CD4-positive, alpha-beta T cell treated with Interleukin-4 for 4 hours (primary cell): Measurements from ENCODE around the gene TBL1Y.
"Not testable (repeated sequence)": the region's sequence is repeated elsewhere in the genome, so short reads cannot be mapped to it uniquely, and the experiment has no call there.

Experiments used
- DNase-seq: peaks from one replicate; pipeline ENCODE4 v3.0.0-alpha.2; 2020

TBL1Y gene

DNA sequence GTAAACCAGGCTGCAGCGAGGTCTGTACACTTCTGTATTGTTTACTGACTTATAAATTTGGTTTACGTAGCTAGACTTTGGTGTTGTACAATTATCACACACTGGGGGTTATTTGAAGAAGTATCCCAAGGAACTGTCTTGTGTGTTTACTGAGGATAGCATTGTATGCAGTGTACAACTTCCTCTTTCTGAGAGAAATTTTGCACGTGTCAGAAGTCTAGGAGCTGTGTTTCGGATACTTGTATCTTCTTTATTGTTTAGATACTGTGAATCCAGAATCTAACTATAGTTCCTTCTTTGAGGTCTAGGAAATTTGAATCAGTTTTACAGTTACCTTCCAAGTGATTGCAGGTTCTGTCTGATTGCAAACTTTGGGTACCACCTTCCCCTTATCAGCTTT, 64.5 kb downstream of the TBL1Y start:
- DNase-seq = no peak

DNA sequence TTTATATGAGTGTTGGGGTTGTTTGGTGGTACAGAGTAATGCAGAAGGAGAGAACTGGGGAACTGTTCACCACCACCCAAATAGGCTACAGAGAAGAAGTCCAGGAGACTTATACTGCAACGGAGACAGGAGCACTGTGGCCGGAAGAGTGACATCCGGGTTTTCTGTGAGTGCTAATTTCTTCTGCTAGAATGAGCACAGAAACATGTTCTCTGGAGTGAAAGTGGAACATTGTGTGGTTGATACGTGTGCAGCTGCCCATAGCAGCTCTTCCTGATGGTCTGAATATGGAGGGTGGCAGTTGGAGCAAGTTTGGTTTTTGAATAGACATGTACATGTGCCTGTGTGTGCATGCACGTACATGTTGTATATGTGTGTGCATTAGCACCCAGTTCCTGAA, 67.3 kb downstream of the TBL1Y start:
- no peak for DNase-seq

DNA sequence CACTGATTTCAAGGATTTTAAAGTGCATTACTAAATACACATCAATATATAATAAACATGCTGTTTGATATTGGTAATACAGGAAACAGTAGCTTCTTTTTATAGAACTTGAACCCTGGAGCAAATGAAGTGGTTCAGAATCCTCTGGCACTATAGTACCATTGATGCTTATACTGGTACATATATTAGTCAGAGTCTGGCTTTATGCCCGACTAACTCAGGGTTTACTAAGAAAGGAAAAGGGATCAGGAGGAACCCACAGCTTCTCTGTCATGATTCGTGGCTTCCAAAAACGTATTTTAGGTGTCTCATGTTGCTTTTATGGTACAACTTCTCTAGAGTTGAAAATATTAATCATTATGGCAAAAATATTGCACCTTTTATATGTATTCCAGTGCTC, 72.7 kb downstream of the TBL1Y start:
- no peak for DNase-seq

DNA sequence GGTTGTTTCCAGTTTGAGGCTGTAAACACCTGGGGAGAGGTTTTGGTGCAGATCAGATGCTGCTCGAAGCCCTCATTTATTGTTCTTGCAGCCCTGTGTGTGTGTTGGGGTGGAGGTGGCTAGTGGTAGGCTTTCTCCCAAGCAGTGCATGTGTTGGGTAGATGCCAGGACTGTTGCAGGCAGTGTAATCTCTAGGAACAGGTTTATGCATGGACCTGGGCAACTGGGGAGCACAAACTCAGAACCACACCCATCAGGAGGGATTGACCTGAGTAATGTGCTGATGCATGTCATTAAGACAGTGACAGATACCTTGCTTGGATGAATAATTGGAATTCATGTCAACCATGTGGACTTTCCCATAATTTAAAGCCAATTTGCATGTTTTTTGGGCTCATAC, 77.3 kb downstream of the TBL1Y start:
- no peak for DNase-seq

DNA sequence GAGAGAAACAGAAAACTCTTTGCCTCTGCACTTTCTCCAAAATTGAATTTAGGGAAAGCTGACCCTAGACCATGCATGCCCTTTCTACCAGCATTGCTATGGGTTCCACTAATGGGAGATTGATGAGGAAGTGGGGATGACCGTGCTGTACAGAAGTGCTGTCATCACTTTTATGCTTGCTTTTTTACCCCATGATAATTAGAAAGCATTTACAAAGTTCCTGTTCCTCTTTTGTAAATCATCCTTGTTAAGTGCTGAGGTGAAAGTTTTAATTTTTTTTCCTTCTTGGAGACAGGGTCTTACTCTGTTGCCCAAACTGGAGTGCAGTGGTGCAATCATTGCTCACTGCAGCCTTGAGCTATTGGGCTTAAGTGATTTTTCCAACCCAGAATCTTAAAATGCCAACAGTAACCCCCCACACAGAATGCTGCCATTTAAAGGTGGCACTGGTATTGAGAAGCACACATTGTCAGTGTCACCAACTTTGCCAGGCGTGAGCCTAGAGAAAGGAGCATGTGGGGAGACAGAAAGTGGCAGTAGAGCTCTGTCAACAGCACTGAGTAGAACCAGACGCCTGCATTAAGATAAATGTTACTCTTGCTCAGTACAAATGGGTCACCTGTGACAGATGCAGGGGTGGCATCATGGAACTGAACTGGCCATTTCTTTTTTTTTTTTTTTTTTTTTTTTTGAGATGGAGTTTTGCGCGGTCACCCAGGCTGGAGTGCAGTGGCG, 79.6 kb downstream of the TBL1Y start:
- no peak for DNase-seq

DNA sequence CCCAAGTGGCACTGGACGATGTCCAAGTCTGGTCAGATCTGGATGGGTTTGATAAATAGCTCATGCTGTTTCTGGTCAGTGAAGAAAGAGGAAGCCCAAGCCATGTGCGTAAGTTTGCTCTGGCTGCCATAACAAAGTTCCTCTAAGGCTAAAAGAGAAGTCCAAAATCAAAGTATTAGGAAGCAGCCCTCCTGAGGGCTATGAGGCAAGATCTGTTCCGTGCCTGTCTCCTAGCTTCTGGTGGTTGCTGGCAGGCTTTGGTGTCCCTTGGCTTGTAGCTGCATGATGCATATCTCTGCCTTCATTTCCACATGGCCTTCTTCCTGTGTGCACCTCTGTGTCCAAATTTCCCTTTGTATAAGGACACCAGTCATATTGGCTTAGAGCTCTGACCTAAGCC, 81.5 kb downstream of the TBL1Y start:
- no peak for DNase-seq

DNA sequence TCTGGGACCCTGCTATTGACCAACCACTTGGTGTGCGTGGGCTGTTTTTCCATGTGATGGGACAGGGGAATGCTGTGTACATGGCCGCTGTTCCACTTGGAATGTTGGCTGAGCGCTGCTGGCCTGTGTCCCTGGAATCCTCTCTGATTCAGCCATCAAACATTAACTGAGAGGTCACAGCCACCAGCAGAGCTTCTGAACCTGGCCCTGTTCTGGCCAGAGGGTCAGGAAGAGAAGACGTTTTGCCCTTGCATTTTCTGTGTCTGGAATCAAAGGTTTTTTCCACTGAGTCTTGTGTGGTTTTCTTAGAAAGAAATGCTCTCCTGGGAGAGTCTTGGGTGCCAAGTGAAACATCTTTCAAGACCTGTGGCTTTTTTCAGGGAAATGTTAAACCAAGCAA, 85.5 kb downstream of the TBL1Y start:
- DNase-seq = no peak

DNA sequence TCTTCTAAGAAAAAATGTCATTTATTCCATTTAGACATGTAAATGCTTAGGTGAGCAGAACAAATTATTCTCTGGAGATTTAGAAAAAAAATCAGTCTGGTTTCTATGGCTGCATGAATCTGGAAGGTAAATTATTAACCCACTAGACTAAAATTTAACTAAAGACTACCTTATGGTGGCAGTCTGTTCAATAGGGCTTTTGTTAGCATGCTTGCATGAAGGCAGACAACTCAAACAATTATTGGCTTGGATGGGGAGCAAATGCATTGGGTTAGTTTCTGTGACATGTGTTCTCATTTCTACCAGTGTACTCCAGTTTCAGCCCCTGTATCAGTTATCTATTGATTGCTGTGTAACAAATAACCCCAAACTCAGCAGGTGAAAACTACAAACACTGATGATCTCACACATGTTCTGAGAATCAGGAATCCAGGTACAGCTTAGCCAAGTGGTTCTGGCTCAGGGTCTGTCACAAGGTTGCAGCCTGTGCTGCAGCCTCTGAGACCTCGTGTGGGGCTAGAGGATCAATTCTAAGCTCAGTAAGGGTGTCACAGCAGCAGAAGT, 87.1 kb downstream of the TBL1Y start:
- DNase-seq = no peak

DNA sequence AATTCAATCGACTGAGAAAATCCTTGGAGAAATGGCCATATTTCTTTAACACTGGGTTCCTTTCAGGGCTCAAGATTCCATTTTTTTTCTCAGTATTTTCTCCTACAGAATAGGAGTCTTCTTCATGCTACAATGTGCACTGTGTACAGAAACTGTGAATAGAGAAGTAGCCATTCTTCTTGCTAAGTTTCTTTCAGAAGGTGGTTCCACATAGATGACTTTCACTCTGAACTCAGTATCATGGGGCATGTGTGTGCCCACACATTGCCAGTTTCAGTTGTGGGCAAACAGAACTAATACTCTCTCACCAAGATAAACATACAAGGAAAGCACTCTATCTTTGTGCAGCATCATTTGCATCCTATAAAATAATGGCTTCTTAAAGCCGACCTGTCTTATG, 89.4 kb downstream of the TBL1Y start:
- DNase-seq = no peak

DNA sequence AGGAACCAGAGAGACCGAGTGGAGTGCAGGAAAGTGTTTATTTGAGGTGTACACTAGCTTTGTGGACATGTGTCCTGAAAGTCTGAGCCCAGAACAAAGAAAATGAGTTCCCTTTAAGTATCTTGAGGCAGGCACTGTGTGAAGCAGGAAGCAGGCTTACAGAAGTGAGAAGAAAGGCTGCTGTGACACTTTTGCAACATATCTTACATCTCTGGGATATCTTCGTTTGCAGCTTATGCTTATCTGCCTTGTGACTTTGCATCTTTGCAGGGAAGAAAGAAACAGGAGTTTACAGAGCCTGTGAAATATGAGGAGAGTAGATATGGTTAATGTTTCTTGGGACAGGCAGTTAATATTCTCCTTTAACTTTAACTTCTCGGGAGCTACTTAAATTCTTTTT, 92.1 kb downstream of the TBL1Y start:
- DNase-seq = no peak

DNA sequence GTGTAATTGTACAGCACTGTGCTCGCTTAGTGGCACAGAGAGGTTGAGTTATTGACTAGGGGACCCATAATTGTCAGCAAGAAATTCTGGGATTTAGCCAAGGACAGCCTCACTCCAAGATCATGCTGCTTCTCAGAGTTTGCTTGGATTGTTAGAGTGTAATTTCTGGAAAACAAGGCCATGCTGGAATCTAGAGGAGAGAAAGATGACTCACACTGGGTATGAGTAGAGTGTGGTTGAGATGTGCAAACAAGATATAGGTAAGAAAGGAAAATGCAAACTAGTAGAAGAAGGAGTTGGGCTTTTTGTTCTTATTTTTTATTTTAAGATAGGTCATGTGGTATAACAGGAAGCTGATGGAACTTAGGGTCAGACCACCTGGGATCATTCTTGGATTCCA, 97.4 kb downstream of the TBL1Y start:
- no peak for DNase-seq

DNA sequence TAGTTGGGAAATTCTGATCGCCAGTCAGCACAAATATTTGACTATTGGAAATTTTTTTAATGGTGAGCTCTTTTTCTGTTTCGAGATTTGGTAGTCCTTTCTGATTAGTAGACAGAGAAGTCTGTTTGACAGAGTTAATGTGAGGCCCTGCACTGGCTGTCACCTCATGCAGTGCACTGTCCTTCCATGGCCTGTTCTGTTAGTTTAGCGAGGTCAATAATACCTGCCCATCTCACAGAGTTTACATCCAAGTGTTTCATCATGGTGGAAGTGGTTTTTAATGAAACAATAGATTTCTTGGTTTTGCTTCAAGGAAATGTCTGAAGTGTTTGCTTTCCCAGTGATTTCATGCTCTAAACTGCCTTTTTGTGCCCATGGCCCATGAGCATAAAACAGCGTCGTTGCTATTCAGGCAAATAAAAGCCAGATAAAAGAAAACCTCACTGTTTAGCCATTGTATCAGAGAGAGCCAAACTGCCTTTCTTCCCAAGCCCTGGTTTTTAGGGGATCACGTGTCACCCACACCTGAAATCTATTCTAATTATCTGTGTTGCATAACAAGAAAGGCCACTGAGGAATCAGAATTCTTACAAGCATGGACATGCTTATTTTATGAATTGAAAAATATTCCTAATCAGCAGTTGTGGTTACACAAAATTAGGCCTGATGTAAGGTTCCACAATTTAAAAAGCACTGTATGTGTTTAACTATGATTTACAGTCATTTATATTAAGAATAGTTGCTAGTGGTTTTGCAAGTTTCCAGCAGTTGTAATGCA, 98.3 kb downstream of the TBL1Y start:
- DNase-seq = no peak

DNA sequence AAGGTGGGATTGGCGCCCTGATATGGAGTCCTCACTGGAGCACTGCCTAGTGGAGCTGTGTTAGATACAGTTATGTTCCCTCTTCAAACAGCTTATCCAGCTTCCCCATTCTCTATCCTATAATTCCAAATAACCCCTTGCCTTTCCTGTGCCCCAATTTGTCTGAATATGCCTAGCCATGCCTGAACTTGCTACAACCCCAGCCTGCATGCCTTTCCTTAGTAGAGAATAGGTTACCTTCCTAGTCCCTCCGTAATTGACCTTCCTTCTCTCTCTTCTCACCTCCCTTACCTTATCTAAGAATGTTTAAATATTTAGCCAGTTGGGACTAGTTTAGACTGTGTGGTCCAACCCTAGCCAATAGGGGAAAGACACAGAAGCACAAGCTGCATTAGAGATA, 102.6 kb downstream of the TBL1Y start:
- no peak for DNase-seq

DNA sequence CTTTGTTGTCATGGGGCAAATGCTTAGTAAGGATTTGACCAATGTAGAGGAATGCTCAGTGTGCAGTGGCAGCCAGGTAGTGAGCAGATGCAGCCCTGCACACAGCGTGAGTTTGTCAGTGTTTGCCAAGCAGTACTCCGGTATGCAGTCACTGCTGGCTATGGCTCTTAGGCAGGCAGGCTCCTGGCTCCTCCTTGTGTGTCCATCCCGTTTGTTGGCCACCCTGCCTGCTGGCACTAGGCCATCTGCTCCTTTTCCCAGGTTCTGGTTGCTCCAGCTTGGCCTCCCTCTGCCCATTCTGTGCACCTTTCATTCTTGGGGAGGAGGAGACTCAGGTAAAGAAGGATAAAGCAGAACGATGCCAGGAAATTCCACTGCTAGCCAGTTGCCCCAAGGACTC, 106.0 kb downstream of the TBL1Y start:
- DNase-seq = no peak

DNA sequence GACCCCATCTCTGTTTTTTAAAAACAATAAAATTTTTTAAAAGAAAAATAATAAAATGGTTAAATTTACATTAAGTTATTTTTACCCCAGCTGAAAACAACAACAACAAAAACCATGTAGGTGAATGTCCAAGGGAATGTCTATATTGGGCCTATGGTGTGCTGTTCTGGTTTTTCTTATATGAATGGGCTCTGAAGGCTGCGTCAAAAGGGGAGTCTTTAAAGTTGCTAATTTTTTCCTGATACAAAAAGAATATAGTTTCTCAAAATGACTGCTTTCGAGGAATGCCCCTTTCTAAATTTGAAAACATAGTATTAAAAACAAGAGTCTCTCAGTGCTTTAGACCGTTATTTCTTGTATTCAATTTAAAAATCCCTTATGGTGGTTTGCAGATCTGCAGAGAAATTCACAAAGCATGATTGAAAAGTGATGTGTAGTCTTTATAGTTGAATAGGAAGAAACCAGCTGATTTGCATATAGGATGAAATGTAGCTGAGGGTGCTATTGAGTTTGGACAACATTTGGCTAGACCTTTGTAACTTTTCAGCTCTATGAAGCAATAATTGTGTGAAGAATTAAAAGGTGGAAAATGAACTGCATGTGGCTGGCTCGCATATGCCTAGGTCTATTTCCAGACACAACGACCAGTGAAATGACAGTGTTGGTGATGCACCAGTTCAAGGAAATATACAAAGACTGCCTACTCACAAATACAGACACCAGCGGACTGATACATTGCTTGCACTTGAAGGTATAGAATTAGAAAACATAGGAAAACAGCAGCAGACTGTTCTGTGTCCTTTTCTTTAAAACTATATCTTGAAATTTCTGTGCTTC, 107.0 kb downstream of the TBL1Y start:
- DNase-seq = no peak

DNA sequence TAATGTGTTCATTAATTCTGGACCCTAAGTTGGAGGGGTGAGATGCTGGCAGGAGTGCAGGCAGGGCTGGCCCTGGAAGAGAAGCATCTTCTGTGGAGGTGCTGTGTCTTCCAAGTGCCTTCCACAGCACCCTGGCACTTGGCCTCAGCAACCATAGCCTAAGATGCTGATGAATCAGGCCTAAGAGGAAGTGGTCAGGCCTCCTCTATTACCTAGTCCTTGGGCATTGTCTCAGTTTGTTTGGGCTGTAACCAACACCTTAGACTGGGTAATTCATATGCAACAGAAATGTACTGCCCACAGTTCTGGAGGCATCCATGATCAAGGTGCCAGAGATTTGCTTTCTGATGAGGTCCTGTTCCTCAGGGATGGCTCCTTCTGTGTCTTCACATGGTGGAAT, 128.5 kb downstream of the TBL1Y start:
- DNase-seq = no peak

DNA sequence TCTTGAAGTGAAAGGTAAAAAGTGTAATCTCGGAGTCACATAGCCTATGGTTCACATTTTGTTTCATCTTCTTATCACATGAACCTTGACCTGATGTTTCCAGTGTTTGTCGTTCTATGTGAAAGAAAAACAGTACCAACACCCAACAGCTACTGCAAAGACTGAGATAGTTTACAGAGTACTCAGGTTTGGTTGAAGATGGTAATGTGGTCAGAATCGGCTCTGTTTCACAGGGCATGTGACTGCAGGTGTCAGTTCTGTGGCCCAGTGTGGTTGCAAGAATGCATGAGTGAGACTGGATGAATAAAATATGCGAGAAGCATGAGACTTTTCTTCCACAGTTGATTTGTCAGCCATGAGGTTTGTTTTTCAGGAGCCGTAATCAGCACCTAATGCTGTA, 130.2 kb downstream of the TBL1Y start:
- peak; percentile 18 for DNase-seq

DNA sequence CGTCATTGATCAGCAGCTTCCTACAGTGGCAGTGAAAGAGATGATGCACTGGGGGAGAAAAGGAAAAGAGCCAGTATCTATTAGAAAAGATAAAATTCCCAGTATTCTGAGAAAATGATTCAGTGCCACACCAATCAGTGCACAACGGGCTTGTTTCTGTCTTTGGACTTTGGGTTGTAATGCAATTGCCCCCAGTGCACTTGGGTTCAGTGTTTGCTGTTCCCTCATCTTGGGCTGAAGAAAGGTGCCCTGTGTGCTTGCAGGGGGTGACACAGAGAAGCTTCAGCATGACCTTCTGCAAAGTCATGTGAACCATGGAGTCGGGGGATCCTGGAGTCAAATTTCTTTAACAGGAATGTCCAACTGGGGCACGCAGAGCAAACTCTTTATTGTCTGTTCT, 131.5 kb downstream of the TBL1Y start:
- DNase-seq = no peak

DNA sequence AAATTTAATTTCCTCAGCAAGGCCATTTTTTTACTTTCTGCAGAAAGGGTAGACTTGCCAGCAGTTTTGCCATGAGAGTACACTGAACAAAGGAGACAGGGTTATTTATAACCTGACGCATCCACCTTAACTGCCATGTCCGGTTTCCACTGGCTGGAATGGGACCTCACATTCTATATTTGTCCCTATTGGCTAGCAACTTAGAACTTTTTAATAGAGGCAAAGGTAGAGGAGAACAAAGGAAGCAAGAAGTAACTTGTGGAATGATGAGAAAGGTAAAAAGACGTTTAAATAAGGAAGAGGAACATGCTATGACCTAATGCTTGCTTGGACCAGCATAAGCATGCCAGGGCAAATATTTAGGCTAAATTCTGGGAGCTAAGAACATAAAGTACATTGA, 142.0 kb downstream of the TBL1Y start:
- not testable (repeated sequence) for DNase-seq

DNA sequence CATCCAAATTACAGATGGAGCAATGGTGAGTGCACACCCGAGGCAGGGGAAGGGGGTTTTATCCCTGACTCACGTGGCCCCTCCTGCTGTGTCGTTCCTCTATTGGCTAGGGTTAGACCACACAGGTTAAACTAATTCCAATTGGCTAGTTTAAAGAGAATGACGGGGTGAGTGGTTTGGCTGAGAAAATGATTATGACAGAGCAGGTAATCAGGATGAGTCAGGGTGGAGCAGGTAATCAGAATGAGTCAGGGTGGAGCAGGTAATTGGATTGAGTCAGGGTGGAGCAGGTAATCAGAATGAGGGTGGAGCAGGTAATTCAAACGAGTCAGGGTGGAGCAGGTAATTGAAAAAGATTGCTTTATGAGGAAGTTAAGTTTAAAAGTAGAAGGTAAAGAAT, 146.4 kb downstream of the TBL1Y start:
- DNase-seq = no peak

DNA sequence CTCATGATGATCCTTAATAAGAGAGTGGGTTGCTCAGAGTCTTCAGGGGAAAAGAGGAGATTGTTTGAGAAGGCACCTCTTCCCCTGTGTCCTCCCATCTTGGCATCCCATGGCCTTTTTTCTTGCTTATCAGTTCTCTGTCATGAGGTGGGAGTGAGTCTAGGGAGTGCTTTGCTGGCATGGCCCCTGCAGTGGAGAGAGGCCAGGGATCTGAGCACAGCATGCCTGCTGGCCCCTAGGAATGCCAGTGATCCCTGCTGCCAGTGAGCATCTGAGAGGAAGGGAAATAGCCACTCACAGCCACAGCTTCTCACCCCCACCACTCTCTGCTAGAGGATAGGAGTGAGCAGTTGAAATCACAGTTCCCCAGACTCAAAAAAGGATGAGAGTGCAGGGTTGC, 168.2 kb downstream of the TBL1Y start:
- DNase-seq = no peak

DNA sequence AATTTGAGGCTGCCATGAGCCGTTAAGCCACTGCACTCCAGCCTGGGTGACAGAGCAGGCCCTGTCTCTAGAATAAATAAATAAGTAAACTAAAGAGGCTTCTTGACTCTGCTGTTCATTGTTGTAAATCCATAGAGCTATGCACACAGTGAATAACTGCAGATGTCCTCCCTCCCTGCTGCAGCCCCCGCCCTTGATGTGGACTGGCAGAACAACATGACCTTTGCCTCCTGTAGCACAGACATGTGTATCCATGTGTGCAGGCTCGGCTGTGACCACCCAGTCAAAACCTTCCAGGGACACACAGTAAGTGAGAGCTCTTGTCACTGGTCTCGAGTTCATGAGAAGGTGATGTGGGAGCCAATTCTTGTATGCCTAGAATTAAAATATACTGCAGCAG, 170.1 kb downstream of the TBL1Y start:
- not testable (repeated sequence) for DNase-seq

DNA sequence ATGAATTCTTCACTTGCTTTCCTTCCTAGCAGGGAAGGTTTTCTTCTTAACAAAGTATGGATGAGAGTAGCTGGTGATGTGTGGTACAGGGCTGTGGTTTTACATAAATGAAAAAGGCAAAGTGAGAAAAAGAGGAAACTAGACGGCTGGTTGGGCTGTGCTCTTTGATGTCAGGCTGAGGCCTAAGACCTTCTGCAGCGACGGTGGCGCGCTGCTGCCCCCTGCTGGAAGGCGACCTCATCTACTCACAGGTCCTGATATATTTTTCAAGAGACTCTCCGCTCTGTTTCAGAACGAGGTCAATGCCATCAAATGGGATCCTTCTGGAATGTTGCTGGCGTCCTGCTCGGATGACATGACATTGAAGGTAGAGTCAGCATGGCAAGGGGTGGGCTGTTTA, 175.1 kb downstream of the TBL1Y start:
- peak; percentile 73 for DNase-seq

DNA sequence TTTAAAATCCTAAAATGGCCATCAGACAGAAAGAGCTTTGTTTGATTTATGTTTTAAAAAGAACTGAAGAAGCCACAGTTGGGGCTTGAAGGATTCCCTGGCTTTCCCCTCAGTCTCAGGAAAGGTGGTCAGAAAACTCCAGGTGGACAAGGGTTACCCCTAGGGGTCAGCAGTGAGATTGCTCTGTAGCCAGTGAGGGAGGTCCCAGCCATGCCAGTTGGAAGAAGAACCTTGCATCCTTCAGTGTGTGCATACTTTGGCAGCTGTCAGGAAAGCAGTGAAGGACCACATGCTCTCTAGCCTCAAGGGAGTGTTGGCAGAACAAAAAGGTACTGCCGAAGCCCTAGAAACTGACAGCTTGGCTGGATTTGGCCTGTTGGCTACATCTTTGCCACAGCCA, 182.3 kb downstream of the TBL1Y start:
- no peak for DNase-seq
